ENCODE results near the gene CLSTN2.

GRCh38 chr3:140242818-140243276 lies 307.9 kb downstream of the CLSTN2 start:
- TF ChIP-seq CTCF (conservative IDR thresholded peaks at IDR 0.05; ENCODE audit: low read depth, low read length) (no peak), RFX5 (IDR thresholded peaks at IDR 0.05; ENCODE audit: low read depth, low read length) (no peak), POLR2A (IDR thresholded peaks at IDR 0.05; ENCODE audit: low read depth, low read length) (no peak), CEBPB (IDR thresholded peaks at IDR 0.05; ENCODE audit: low read depth, low read length) (no peak), RAD21 (IDR thresholded peaks at IDR 0.05; ENCODE audit: low read length) (no peak), NFE2L2 (IDR thresholded peaks at IDR 0.05; ENCODE audit: low read depth, low read length) (no peak), MXI1 (IDR thresholded peaks at IDR 0.05; ENCODE audit: borderline replicate concordance, low read depth, low read length) (no peak)
- TF ChIP-seq, protein P1, sequence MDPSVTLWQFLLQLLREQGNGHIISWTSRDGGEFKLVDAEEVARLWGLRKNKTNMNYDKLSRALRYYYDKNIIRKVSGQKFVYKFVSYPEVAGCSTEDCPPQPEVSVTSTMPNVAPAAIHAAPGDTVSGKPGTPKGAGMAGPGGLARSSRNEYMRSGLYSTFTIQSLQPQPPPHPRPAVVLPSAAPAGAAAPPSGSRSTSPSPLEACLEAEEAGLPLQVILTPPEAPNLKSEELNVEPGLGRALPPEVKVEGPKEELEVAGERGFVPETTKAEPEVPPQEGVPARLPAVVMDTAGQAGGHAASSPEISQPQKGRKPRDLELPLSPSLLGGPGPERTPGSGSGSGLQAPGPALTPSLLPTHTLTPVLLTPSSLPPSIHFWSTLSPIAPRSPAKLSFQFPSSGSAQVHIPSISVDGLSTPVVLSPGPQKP (IDR thresholded peaks at IDR 0.05; ENCODE audit: borderline replicate concordance, low read depth, low read length) = no peak

Data from IMR-90 (cell line).